Vagina (tissue), 2 donors: Measurements from ENCODE around the gene ZPBP2. TPM values are rescaled to one million over a fixed set of nuclear protein-coding genes. Genes with fewer than 3 reads are reported as not detected.

Experiments
- DNase-seq, 2 donors: peaks; one replicate each; pipeline ENCODE4 v3.0.0-alpha.2; 2017; ENCODE audit errors: extremely low spot score in 2 of 2
- H3K27ac ChIP-seq: fragments of 200-600 bp; sonication (generic); one replicate; pipeline ENCODE4 v1.5.1; 2019
- H3K27me3 ChIP-seq: fragments of 200-600 bp; sonication (generic); one replicate; pipeline ENCODE4 v1.5.1; 2019
- H3K36me3 ChIP-seq, 2 donors: fragments of 200-600 bp; sonication (generic); one replicate each; pipeline ENCODE4 v1.5.1; 2017 to 2019
- H3K4me1 ChIP-seq: fragments of 200-600 bp; sonication (generic); one replicate; pipeline ENCODE4 v1.5.1; 2019
- H3K4me3 ChIP-seq, 2 donors: fragments of 200-600 bp; sonication (generic); 1 replicate in 1 of 2; 2 replicates in 1 of 2; pipeline ENCODE4 v1.5.1; 2016 to 2019
- H3K9me3 ChIP-seq: fragments of 200-600 bp; sonication (generic); one replicate; pipeline ENCODE4 v1.5.1; 2019
- CTCF ChIP-seq, 3 experiments: fragments of 450-650 bp in 2 of 3; fragments of 200-600 bp in 1 of 3; sonication (generic) in 1 of 3; IDR thresholded peaks; one replicate each; pipeline ENCODE4 v1.5.1; 2017 to 2019; ENCODE audit warnings: antibody characterized with exemption in 3 of 3, mild to moderate bottlenecking in 2 of 3, moderate library complexity in 2 of 3
- POLR2A ChIP-seq, 2 donors: fragments of 450-650 bp; IDR thresholded peaks; one replicate each; pipeline ENCODE4 v1.6.1; 2017; ENCODE audit warnings: antibody characterized with exemption in 2 of 2, mild to moderate bottlenecking in 2 of 2, moderate library complexity in 2 of 2
- POLR2AphosphoS5 ChIP-seq, 2 donors: sonication (generic); formaldehyde crosslinking; IDR thresholded peaks; one replicate each; pipeline ENCODE4 v1.9.0; 2017; ENCODE audit warnings: antibody characterized with exemption in 2 of 2, mild to moderate bottlenecking in 2 of 2, low read depth in 1 of 2; ENCODE audit not compliant: insufficient read depth in 1 of 2
- intact Hi-C: fragments of 100-400 bp; cut with DNase I; formaldehyde crosslinking; loops from one replicate; pipeline ENCODE4 v1.15.1; 2023
- total RNA-seq: library from RNA; depleted of rRNA; stranded (reverse); fragments of >200 nt; gene quantifications from one replicate; pipeline ENCODE4 v1.2.3, GENCODE V29; 2016

ZPBP2 gene
- total RNA-seq, result not detected

- Histone ChIP-seq H3K36me3 (no peaks in the 10 kb centered on the region), H3K9me3 (no peaks in the 10 kb centered on the region), H3K27me3 (peaks cover 6% of the 10 kb centered on the region), H3K27ac (no peak within 1 kb of the TSS), H3K4me1 (peaks cover 8% of the 10 kb centered on the region), H3K4me3 (no peak within 1 kb of the TSS)
- DNase-seq, result no peak
- no peak for TF ChIP-seq POLR2AphosphoS5 (IDR thresholded peaks at IDR 0.05; ENCODE audit: insufficient read depth in 1 of 2, low read depth in 1 of 2)
- TF ChIP-seq POLR2A (IDR thresholded peaks at IDR 0.05), result no peak
- TF ChIP-seq CTCF (IDR thresholded peaks at IDR 0.05), result no peak
- intact Hi-C loops, result loop anchor here (2.0 kb wide), 1 partner anchor 69 kb away; no protein-coding TSS in a partner anchor
Observed at GRCh38 chr17:39867880-39868553, at the start of gene ZPBP2. TSS of gene ZPBP2 (plus strand) at chr17:39868202. CDS start at chr17:39868355, 153 bp downstream.

GRCh38 chr17:39818358-39819000 lies 49.5 kb upstream of the ZPBP2 start:
- TF ChIP-seq POLR2AphosphoS5 (IDR thresholded peaks at IDR 0.05; ENCODE audit: insufficient read depth in 1 of 2, low read depth in 1 of 2), result no peak
- no peak for TF ChIP-seq CTCF (IDR thresholded peaks at IDR 0.05)
- Histone ChIP-seq H3K27me3 (no peaks in the 10 kb centered on the region), H3K27ac (no peak overlapping the region), H3K4me3 (no peak overlapping the region), H3K36me3 (no peaks in the 10 kb centered on the region), H3K9me3 (no peaks in the 10 kb centered on the region), H3K4me1 (no peaks in the 10 kb centered on the region)
- intact Hi-C loops, result no loop called here
- no peak for DNase-seq

DNA sequence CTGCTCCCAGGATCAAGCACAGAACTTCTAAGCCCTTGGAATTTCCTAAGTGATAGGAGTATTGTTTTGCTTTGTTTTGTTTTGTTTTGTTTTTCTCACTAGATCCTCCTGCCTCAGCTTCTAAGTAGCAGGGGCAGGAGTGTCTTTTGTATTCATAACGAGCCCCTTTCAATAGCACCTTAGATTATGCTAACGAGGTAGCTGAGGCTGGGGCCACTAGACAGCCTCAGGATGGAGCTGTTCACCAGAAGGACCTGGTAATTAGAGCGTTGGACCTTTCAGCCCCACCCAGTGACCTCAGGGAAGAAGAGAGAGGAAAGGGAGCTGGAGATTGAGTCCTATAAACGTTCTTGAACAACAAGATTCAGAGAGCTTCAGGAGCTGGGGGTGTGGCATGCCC lies 47.5 kb upstream of the ZPBP2 start:
- intact Hi-C loops, result no loop called here
- DNase-seq, result no peak
- H3K9me3 ChIP-seq, result no peaks in the 10 kb centered on the region
- no peaks in the 10 kb centered on the region for H3K36me3 ChIP-seq
- no peak overlapping the region for H3K4me3 ChIP-seq
- H3K27me3 ChIP-seq, result no peaks in the 10 kb centered on the region
- H3K4me1 ChIP-seq, result no peaks in the 10 kb centered on the region
- no peak overlapping the region for H3K27ac ChIP-seq
- TF ChIP-seq POLR2A (IDR thresholded peaks at IDR 0.05), result no peak
- TF ChIP-seq POLR2AphosphoS5 (IDR thresholded peaks at IDR 0.05; ENCODE audit: insufficient read depth in 1 of 2, low read depth in 1 of 2), result no peak
- TF ChIP-seq CTCF (IDR thresholded peaks at IDR 0.05), result no peak

DNA sequence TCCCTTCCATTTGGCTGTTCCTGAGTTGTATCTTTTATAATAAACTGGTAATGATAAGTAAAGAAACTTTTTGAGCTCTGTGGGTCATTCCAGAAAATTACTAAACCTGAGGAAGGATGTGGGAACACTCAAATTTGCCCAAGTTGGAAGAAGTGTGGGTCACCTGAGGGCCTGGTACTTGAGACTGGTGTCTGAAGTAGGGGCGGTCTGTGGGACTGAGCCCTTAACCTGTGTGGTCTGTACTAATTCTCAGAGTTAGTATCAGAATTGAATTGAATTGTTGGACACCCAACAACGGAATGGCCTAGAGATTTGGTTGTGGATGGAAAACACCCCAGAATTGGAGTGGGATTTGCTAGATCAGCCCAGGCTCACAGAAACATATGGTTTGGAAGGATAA lies 47.0 kb upstream of the ZPBP2 start:
- H3K9me3 ChIP-seq, result no peaks in the 10 kb centered on the region
- no peaks in the 10 kb centered on the region for H3K27me3 ChIP-seq
- intact Hi-C loops, result no loop called here
- no peak overlapping the region for H3K4me3 ChIP-seq
- no peak for DNase-seq
- H3K36me3 ChIP-seq, result no peaks in the 10 kb centered on the region
- TF ChIP-seq POLR2A (IDR thresholded peaks at IDR 0.05), result no peak
- TF ChIP-seq CTCF (IDR thresholded peaks at IDR 0.05), result no peak
- no peak for TF ChIP-seq POLR2AphosphoS5 (IDR thresholded peaks at IDR 0.05; ENCODE audit: insufficient read depth in 1 of 2, low read depth in 1 of 2)
- no peaks in the 10 kb centered on the region for H3K4me1 ChIP-seq
- H3K27ac ChIP-seq, result no peak overlapping the region

GRCh38 chr17:39822051-39822451 lies 46.0 kb upstream of the ZPBP2 start:
- H3K27ac ChIP-seq, result no peak overlapping the region
- no peak for DNase-seq
- H3K4me3 ChIP-seq, result no peak overlapping the region
- intact Hi-C loops, result no loop called here
- no peaks in the 10 kb centered on the region for H3K4me1 ChIP-seq
- no peaks in the 10 kb centered on the region for H3K9me3 ChIP-seq
- no peak for TF ChIP-seq CTCF (IDR thresholded peaks at IDR 0.05)
- TF ChIP-seq POLR2A (IDR thresholded peaks at IDR 0.05), result no peak
- no peaks in the 10 kb centered on the region for H3K36me3 ChIP-seq
- H3K27me3 ChIP-seq, result no peaks in the 10 kb centered on the region
